Fibroblast of skin of scalp (primary cell): ENCODE data around the gene FBN1.

Experiments
- DNase-seq: peaks from one replicate; pipeline ENCODE4 v3.0.0-alpha.2; 2013

Gene FBN1

DNA sequence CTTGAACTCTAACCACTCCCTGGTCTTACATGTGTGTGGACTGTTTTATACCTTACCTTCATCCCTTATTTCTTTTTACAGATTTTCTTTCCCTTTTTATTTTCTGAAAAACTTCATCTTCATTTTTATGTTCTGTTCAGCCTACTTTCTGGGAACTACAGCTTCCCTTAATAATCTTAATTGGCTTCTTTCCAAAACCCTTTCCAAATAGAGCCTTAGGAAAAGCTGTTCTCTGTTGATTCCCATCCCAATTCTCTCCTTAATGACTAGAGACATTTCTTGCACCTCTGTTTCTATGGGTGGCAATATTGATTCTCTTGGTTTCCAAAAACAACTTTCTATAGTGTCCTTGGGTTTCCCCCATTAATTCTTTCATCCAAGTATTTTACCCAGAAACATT is 179.4 kb downstream of the FBN1 start:
- DNase-seq = no peak

DNA sequence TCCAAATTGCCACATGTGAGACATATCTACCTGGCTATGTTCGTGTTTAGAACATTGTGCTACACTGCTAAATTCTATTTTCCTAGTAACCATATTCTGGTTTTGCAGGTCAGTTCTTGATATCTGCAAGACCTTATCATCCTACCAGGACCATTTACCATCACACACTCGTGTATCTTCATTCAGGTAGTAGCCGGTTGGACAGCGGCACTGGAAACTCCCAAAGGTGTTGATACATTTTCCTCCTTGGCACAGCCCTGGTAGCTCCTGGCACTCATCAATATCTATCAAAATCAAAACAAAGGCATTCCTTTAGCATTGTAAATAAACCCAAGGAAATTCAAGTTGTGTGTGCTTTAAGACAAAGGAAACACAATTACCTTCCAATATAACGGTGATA is 180.1 kb downstream of the FBN1 start:
- no peak for DNase-seq

DNA sequence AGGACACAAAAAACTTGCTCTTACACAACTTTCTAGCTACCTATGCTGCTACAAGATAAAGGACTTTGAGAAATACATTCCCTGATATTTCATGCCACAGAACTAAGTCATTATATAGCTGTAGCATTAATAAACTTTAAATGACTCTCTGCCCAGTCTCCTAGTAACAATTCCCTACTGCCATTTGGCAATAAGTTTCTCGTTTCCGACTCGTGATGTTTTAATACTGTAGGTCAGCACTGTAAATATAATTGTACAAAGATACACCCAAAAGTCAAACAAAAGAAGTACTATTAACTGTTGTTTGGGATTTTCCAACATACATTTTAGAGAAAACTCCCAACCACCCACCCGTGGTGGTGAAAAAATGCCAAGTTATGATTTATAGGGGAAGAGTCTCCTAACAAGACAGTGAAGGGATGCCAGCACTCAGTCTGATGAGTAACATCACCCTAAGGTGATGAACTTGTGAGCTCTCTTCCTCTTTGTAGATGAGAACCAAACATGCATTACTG is 182.1 kb downstream of the FBN1 start:
- DNase-seq = no peak

DNA sequence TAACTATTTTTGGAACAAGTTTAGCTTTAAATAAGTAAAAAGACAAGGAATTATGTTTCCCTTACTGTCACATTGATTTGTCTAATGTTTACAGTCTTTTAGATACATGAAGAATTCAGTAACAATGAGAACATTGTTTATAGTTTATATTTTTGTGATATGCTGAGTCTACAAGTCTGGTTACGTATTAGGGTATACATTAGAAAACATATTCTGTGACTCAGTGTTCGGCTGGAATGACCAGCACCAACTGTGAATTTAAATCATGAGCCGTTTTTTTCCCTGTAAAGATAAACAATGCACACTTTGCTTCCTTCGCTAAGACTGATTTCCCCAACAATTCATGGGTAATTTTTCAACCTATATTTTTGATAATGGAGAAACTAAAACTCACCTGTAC is 182.8 kb downstream of the FBN1 start:
- DNase-seq = no peak

DNA sequence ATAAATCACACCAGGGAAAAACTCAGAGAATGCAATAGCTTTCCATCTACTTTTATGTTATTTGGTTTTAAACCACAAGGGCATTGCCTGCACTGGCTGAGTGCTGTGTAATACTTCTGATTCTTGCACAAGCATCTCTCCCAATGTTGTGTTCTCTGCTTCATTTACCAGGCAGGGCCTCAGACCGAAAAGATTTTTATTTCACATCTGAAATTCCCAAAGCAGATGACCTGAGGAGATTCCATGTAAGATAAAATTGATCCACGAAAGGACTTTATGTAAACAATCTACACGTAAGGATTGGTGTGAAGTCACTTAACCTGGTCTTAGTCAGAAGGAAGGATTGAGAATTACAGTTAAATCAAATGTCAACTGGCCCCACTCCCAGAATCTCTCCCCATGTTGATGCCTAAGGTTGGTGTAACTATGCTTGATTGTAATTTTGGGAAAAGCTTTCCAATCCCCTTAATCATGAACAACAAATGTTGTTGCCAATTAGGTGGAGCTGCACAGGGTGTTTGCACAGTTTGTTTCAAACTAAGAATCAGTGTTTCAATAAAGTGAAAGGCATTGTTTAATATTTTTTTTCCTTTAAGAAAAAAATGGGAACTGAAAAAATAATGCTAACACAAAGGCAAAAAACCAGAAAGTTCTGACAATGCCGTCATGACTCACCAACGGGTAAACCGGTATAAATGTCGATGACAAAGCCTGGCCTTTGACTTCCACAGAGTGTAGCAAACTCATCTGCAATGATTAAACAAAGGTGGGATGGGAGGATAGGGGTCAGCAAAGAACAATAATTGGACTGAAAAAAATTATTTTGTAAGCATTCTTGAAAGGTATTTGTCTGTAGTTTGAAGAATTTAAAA is 185.7 kb downstream of the FBN1 start:
- DNase-seq = peak; percentile 42

GRCh38 chr15:48458876-48459275 is 186.6 kb downstream of the FBN1 start:
- peak; percentile 25 for DNase-seq

GRCh38 chr15:48456134-48456533 is 189.4 kb downstream of the FBN1 start:
- no peak for DNase-seq

DNA sequence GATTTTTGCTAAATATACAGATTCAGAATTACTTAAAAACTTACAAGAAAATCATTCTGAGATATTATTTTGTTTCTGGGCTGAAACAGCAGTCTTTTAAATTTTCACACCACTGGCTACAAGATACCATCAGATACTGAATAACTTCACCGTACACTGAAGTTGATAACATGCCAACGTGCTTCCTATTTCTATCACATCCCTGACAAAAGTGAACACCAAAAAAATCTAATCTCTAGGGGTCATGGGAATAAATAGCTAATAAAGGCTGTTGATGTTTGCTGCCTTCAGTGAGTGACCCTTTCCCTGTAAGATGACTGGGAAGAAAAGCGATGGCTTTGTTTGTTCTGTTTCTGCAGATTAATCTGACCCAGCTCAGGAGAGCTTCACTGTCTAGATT is 193.8 kb downstream of the FBN1 start:
- no peak for DNase-seq

DNA sequence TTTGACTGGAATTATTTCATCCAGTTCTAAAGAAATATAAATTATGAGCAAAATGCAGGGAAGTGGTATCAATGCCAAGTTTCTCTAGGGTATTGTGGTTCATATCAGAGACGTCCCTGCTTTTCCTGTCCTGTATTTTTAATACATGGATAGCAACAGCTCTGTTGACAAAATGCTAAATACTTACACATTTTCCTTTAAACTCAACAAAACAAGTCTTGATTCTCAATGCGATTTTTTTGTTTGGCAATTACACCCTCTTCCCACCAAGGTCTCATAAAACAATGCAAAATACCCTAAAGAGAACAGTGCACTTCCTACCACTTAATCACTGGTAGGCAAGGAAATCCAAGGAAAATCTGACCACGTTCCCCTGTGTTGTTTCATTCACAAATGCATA is 194.3 kb downstream of the FBN1 start:
- DNase-seq = no peak

GRCh38 chr15:48449734-48450133 is 195.8 kb downstream of the FBN1 start:
- DNase-seq = no peak

- peak; percentile 64 for DNase-seq
These were observed 197.9 kb downstream of the FBN1 start for GRCh38 chr15:48447657-48448056.

- no peak for DNase-seq
These were observed 198.5 kb downstream of the FBN1 start for GRCh38 chr15:48447058-48447457.

- DNase-seq = no peak
These were observed 203.5 kb downstream of the FBN1 start for GRCh38 chr15:48442011-48442410.

DNA sequence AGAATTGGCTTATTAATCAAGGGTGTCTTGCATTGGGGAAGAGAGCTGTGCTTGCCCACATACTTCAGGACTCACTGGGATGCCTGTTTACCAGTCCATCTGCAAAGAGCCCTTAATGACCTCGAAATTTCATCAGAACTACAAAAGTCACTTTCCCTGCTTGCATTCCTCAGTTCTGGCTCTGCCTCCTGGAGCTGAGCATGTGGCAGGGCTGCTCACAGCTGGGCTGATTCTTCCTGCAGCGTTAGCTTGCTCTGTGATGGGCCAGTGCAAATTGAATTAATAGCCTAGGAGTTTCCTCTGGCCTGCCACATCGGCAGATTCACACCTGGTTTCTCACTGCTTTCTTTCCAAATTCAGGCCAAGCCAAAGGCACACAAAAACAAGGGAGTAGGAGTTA is 205.4 kb downstream of the FBN1 start:
- DNase-seq = peak; percentile 77

DNA sequence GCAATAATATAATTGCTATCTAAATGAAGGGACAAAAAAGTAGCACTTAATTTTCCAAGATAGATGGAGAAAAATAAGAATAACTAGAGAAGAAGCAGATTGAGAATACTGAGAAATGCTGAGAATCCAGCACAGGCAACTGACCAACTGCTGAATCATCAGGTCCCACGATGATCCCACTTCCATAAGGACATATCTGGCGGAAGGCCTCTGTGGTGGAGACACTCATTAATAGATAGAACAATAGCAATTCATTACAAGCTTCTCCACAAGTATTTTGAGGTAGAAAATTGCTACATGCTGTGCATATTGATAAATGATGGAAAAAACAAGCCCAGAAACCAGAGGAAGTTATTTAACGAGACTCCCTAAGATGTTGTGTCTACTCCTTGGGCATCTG is 208.3 kb downstream of the FBN1 start:
- peak; percentile 56 for DNase-seq

DNA sequence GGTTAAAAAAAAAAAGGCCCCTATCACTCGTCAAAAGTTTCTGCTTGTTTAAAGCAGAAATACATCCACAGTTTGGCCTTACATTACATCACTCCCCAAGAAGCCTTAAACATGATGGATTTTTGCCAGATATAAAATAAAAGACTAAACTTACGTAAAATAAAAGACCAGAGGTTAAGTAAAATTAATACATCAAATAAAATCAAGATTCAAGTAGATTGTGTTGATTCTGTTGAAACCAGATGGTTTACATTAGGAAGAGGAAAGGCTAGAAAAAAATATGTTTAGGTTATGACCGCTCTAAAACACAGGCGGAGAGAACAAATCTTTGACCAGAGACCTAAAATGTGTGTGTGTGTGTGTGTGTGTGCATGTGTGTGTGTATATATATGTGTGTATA is 210.2 kb downstream of the FBN1 start:
- DNase-seq = no peak

- DNase-seq = peak; percentile 50
These were observed 212.2 kb downstream of the FBN1 start for GRCh38 chr15:48433226-48433886.

GRCh38 chr15:48432688-48433087 is 212.8 kb downstream of the FBN1 start:
- DNase-seq = peak; percentile 39

- DNase-seq = peak; percentile 95
These were observed 217.5 kb downstream of the FBN1 start for GRCh38 chr15:48427960-48428547.

DNA sequence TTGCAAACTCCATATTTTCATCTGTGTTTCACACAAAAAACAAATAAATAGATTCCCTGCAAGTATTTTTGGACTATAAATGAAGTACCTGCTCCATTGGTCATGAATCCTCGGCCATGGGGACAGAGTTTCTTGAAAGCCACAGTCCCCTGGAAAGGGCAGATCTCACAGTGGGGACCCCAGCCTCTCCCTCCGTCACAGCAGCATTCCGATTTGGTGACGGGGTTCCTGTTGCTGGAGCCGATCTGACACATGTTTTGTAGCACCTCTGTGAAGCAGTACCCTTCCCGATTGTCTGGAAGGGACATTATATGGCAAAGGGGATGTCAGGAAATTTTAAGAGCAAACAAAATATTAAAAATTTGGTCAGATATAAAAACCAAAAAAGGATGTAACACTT is 218.0 kb downstream of the FBN1 start:
- DNase-seq = peak; percentile 31

GRCh38 chr15:48426941-48427340 is 218.6 kb downstream of the FBN1 start:
- no peak for DNase-seq

- DNase-seq = peak; percentile 70
These were observed 219.5 kb downstream of the FBN1 start for GRCh38 chr15:48426044-48426443.

DNA sequence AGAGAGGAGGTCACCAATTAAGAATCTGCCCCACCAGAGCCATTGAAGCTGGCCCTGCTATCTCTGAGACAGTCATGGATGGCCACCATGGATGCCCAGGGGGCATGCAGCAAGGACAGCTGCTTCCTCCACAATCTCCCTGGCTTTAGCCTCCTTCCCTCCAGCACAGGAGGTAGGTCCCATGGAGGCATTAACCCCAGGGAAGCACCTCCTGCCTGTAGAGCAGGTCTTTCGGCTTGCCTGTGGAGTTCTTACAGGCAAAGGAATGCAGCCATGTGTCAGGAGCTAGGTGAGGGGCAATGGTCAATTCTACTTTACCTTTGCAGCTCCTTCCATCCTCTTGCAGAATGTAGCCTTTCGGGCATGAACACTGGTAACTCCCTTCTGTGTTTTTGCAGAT is 220.5 kb downstream of the FBN1 start:
- DNase-seq = no peak
